ENCODE measurements around the gene MEIKIN. TPM values are rescaled to one million over a fixed set of nuclear protein-coding genes. Genes with fewer than 3 reads are reported as not detected.

MEIKIN gene
- total and polyA plus RNA-seq, 2 of the 8 experiments (the other 6 are each of a cell fraction or from before 2014, with no cell fraction given), result not detected

- no peak overlapping the region for H3K18ac ChIP-seq (ENCODE audit: extremely low read depth, low read length)
- no peak overlapping the region for H2BK120ac ChIP-seq (replicated peaks; ENCODE audit: low read depth, low read length)
- WGBS, 2 experiments (ENCODE audit: extremely low coverage in 1 of 2, insufficient coverage in 1 of 2, insufficient read length in 1 of 2, insufficient replicate concordance in 2 of 2, low coverage in 1 of 2, low lambda C conversion rate in 2 of 2, missing lambda C conversion rate in 1 of 2), result 88% methylated on average over 1 of the region's 1 CpG; no CpG with 5 or more reads in 1 of the 2 experiments
- H3K27ac ChIP-seq (ENCODE audit: low read depth, low read length), result no peak overlapping the region
- H3K4ac ChIP-seq (replicated peaks; ENCODE audit: insufficient read length, low read depth, low read length), result no peak overlapping the region
- H3K4me3 ChIP-seq (ENCODE audit: extremely low read depth in 1 of 4, insufficient read depth in 2 of 4, low read depth in 3 of 4, low read length in 4 of 4), result no peak overlapping the region
- H3K9me3 ChIP-seq (ENCODE audit: insufficient read depth in 2 of 2, low read depth in 1 of 2, low read length in 1 of 2), result no peaks in the 10 kb centered on the region
- H3K9ac ChIP-seq (replicated peaks in 1 of 4; ENCODE audit: extremely low read depth in 1 of 4, low read depth in 3 of 4, low read length in 3 of 4), result no peak overlapping the region
- H4K91ac ChIP-seq (replicated peaks; ENCODE audit: insufficient read length, low read length), result no peak overlapping the region
- POLR2A ChIA-PET (ENCODE audit: partially characterized antibody), result no interaction called here
- H3K36me3 ChIP-seq (ENCODE audit: control insufficient read depth in 2 of 4, insufficient read depth in 4 of 4, low read length in 3 of 4), result no peaks in the 10 kb centered on the region
- H2BK5ac ChIP-seq (ENCODE audit: low read depth, low read length), result no peak overlapping the region
- no peak overlapping the region for H2BK15ac ChIP-seq (ENCODE audit: low read length)
- no peak overlapping the region; a peak in 1 of 4 replicates for H3K4me2 ChIP-seq (ENCODE audit: insufficient read depth in 1 of 2, low read depth in 2 of 2, low read length in 2 of 2)
- no peak overlapping the region for H3K56ac ChIP-seq (replicated peaks; ENCODE audit: insufficient read length, low read depth, low read length)
- no peak overlapping the region for H2BK12ac ChIP-seq (ENCODE audit: low read depth, low read length)
- no peak overlapping the region for H2BK20ac ChIP-seq (ENCODE audit: low read length)
- no peak for DNase-seq (ENCODE audit: low read depth in 1 of 2, low spot score in 2 of 2)
- H3K23ac ChIP-seq (ENCODE audit: insufficient read length), result no peak overlapping the region
- CTCF ChIA-PET (ENCODE audit: partially characterized antibody), result no interaction called here
- H3K79me2 ChIP-seq (ENCODE audit: control insufficient read depth in 1 of 2, insufficient read depth in 2 of 2, low read length in 2 of 2), result no peaks in the 10 kb centered on the region
- H2AK5ac ChIP-seq (ENCODE audit: low read depth, low read length), result no peak overlapping the region
- no peaks in the 10 kb centered on the region for H3K79me1 ChIP-seq (ENCODE audit: low read depth, low read length)
- no peak overlapping the region for H2AFZ ChIP-seq (ENCODE audit: low read length)
- no peaks in the 10 kb centered on the region for H4K20me1 ChIP-seq (replicated peaks in 1 of 2; ENCODE audit: control insufficient read depth in 1 of 2, insufficient read depth in 2 of 2, low read length in 2 of 2)
- H3K14ac ChIP-seq (ENCODE audit: insufficient read length), result no peak overlapping the region
- H3K23me2 ChIP-seq (ENCODE audit: low read depth, low read length), result peaks cover 5% of the 10 kb centered on the region; the same call in 1 of the 2 replicates
- no peak overlapping the region for H4K5ac ChIP-seq (ENCODE audit: insufficient read length, low read depth, low read length)
- peaks cover 0 to 10% (median 5%) of the 10 kb centered on the region in 4 experiments; a peak in 4 of 7 replicates for H3K4me1 ChIP-seq (replicated peaks in 1 of 4; ENCODE audit: control insufficient read depth in 3 of 4, insufficient read depth in 4 of 4, low read length in 3 of 4)
- no peak overlapping the region for H4K8ac ChIP-seq (ENCODE audit: extremely low read depth, insufficient read depth, low read length)
- no peaks in the 10 kb centered on the region for H3K27me3 ChIP-seq (replicated peaks in 1 of 4; ENCODE audit: control insufficient read depth in 3 of 4, extremely low read depth in 1 of 4, insufficient read depth in 3 of 4, low read length in 3 of 4)
- TF ChIP-seq CBX8 (IDR thresholded peaks at IDR 0.05; ENCODE audit: borderline replicate concordance, low read depth, low read length), result no peak
- no peak for TF ChIP-seq MAX (IDR thresholded peaks at IDR 0.05)
- TF ChIP-seq HDAC6 (IDR thresholded peaks at IDR 0.05; ENCODE audit: low read depth, low read length), result no peak
- no peak for TF ChIP-seq ATF3 (IDR thresholded peaks at IDR 0.05; ENCODE audit: insufficient read depth, low read depth, low read length)
- no peak for TF ChIP-seq SIX5 (IDR thresholded peaks at IDR 0.05; ENCODE audit: low read depth, low read length)
- no peak for TF ChIP-seq CREB1 (IDR thresholded peaks at IDR 0.05)
- no peak for TF ChIP-seq TAF7 (optimal IDR thresholded peaks at IDR 0.05; ENCODE audit: borderline replicate concordance, low read depth, low read length)
- TF ChIP-seq GABPA (IDR thresholded peaks at IDR 0.05; ENCODE audit: borderline replicate concordance, insufficient read depth, low read length), result no peak
- no peak for TF ChIP-seq NANOG (IDR thresholded peaks at IDR 0.05; ENCODE audit: insufficient read depth, low read depth, low read length, poor library complexity, severe bottlenecking)
- TF ChIP-seq TAF1 (IDR thresholded peaks at IDR 0.05; ENCODE audit: low read depth, low read length), result no peak
- no peak for FAIRE-seq
Observed at GRCh38 chr5:131974016-131974415, 28.6 kb upstream of the MEIKIN start.
